HG03095 (cell line): ENCODE data around the gene PPP2CA.
"Not testable (repeated sequence)": the region's sequence is repeated elsewhere in the genome, so short reads cannot be mapped to it uniquely, and the experiment has no call there.

Experiments used
- ATAC-seq: cut with Tn5 transposase; IDR thresholded peaks from one replicate; pipeline ENCODE4 v1.9.1; 2021; ENCODE audit warnings: moderate library complexity; ENCODE audit not compliant: unreplicated experiment

PPP2CA gene

GRCh38 chr5:134225780-134226440, at the start of gene PPP2CA:
Gene PPP2CA, minus strand, starts transcription at chr5:134226073. Its CDS starts 212 bp downstream, at chr5:134225861.
- peak; percentile 85 for ATAC-seq

GRCh38 chr5:134273642-134274395, 47.9 kb upstream of the PPP2CA start:
- ATAC-seq, result no peak

GRCh38 chr5:134271059-134271458, 45.2 kb upstream of the PPP2CA start:
- ATAC-seq, result no peak

- ATAC-seq, result no peak
Observed at GRCh38 chr5:134268919-134269318, 43.0 kb upstream of the PPP2CA start.

GRCh38 chr5:134268019-134268601, 42.2 kb upstream of the PPP2CA start:
- ATAC-seq, result no peak

- ATAC-seq, result no peak
Observed at GRCh38 chr5:134267366-134268018, 41.6 kb upstream of the PPP2CA start.

- ATAC-seq, result no peak
Observed at GRCh38 chr5:134263801-134264200, 37.9 kb upstream of the PPP2CA start.

- ATAC-seq, result not testable (repeated sequence)
Observed at GRCh38 chr5:134262629-134263028, 36.8 kb upstream of the PPP2CA start.

GRCh38 chr5:134258896-134259295, 33.0 kb upstream of the PPP2CA start:
- ATAC-seq, result no peak

- ATAC-seq, result no peak
Observed at GRCh38 chr5:134257176-134257575, 31.3 kb upstream of the PPP2CA start.

GRCh38 chr5:134255418-134256150, 29.7 kb upstream of the PPP2CA start:
- ATAC-seq, result no peak

GRCh38 chr5:134253368-134254153, 27.7 kb upstream of the PPP2CA start:
- not testable (repeated sequence) for ATAC-seq

GRCh38 chr5:134252671-134253070, 26.8 kb upstream of the PPP2CA start:
- no peak for ATAC-seq

- no peak for ATAC-seq
Observed at GRCh38 chr5:134250949-134251348, 25.1 kb upstream of the PPP2CA start.

- no peak for ATAC-seq
Observed at GRCh38 chr5:134249469-134250379, 23.9 kb upstream of the PPP2CA start.

GRCh38 chr5:134248256-134248655, 22.4 kb upstream of the PPP2CA start:
- ATAC-seq, result no peak

- ATAC-seq, result no peak
Observed at GRCh38 chr5:134247428-134248224, 21.8 kb upstream of the PPP2CA start.

- no peak for ATAC-seq
Observed at GRCh38 chr5:134246771-134247427, 21.0 kb upstream of the PPP2CA start.
